GM04503 (cell line): ENCODE measurements around the gene ABHD2.
A peak's percentile ranks its signal among the peaks of the same experiment; 100 is the strongest.
"Not testable (repeated sequence)": the region's sequence is repeated elsewhere in the genome, so short reads cannot be mapped to it uniquely, and the experiment has no call there.

Experiments used
- DNase-seq: peaks from one replicate; pipeline ENCODE4 v3.0.0-alpha.2; 2012; ENCODE audit warnings: low read depth

ABHD2 gene

GRCh38 chr15:89075101-89075640 lies 13.1 kb upstream of the ABHD2 start:
- no peak for DNase-seq

GRCh38 chr15:89075846-89076245 lies 12.4 kb upstream of the ABHD2 start:
- no peak for DNase-seq

DNA sequence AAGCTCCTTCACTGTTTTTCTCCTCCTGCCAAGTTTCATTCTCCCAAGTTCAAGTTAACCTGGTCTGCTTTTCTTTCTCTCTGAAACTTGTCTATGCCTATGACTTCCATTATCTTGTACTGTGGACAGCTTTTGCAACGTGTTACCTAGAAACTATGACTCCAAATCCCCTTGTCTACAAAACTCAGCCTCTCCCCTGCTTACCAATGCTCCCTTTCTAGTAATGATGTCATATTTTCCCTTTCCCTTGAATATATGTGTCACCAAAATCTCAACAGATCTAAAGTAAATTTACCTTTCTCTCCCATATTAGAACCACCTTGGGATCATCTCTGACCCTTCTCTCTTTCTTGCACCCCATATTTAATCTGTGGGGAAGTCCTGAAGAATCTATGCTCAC lies 10.5 kb upstream of the ABHD2 start:
- no peak for DNase-seq

DNA sequence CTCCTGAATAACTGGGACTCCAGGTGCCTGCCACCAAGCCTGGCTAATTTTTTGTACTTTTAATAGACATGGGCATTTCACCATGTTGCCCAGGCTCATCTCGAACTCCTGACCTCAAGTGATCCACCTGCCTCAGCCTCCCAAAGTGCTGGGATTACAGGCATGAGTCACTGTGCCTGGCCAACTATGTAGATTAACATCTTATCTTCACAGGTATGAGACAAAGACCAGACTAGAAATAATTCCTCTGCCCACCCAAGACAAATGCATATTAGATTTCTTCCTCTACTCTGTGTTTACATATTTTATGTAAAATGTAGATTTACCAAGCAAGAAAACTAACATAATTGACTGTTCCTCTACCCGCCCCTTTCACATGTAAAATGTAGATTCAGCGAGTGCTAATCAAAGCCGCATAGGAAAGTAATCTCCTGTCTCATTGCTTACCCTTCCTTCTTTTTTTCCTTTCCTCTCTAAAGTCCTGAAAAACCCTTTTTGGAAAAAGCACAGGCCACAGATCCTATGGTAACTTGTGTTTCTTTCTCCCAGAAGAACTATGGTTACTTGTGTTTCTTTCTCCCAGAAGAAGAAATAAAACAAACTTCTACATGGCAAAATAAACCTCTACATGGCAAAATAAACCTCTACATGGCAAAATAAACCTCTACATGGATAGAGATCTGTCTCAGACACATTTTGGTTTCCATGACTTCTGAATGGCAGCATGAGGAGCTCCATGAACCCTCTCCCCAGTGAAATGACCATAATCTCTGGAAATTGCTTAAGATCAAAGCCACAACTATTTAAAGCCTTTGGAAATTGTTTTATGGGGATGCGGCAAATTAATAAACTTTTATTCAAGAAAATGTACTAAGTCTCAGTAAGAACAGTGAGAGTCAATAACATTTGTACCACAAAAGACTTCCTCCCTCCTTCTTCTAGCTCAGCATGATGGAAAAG lies 9.1 kb upstream of the ABHD2 start:
- no peak for DNase-seq

- DNase-seq: no peak
These were observed 6.4 kb upstream of the ABHD2 start for GRCh38 chr15:89081878-89082277.

GRCh38 chr15:89083246-89083645 lies 5.0 kb upstream of the ABHD2 start:
- DNase-seq: no peak

GRCh38 chr15:89085289-89085926 lies 2.8 kb upstream of the ABHD2 start:
- no peak for DNase-seq

GRCh38 chr15:89085933-89086332 lies 2.3 kb upstream of the ABHD2 start:
- DNase-seq: not testable (repeated sequence)

GRCh38 chr15:89086390-89086789 lies 1.9 kb upstream of the ABHD2 start:
- DNase-seq: not testable (repeated sequence)

DNA sequence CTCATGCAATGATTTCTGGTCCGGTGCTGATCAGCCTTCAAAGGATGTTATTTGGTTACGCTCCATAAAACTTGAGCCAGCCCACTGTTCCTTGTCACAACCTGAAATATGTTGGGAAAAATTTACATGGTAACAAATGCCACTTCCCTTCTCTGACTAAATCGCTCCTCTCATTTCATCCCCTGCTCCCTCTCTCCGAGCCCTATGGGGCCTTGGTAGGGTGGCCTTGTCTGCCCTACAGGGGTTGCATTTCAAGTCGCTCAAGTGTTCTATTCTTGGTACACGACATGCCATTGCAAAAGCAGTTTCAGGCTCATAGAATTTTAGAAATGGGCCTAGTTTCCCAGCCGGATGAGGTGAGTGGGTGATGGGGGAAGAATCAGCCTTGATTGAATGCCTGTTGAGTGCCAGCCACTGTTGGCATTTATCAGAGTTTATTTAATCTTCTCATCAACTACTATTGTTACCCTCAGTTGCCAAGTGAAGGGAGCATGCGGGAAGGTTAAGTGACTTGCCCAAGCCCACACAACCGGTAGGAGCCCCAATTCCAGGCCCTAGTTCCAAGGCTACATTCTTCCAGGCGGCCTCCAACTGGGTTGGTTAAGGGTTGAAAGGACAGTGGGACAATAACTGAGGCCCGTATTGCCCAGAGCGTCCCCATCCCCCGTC lies 961 bp upstream of the ABHD2 start:
- DNase-seq: no peak

DNA sequence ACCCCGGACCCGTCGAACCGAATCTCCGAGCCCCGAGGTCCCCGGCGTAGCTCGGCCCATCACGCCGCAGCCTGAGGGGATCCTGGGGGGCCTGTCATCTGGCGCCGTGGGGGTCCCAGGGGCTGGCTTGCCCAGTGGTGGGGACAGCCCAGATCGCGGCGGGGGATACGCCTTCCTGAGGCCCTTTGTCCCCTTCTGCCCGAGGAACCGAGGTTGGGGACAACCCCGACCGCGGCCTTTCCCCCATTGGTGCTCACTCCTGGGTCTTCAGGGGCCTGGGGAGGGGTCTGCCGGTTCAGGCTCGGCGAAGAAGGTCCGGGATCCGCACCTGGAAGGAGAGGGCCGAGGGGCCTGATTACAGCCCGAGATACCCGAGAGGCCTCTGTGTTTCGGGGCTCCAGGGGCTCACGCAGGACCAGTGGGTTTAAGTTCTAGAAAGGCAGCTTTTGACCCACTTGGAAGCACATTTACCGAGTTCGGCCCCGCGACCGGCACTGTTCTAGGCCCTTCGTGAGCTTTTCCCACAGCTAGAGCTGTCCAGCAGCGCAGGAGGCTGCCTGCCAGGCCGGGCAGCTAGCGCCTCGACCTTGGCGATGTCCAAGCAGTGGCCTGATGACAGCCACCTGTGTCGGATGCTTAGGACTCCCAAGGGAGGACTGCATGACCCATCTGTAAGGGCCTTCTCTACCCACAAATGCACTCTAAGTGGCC lies 504 bp downstream of the ABHD2 start:
- DNase-seq: no peak

GRCh38 chr15:89089316-89090230 lies 1.3 kb downstream of the ABHD2 start:
- no peak for DNase-seq

GRCh38 chr15:89090791-89091626 lies 2.8 kb downstream of the ABHD2 start:
- peak; percentile 45 for DNase-seq

- no peak for DNase-seq
These were observed 3.5 kb downstream of the ABHD2 start for GRCh38 chr15:89091627-89092220.

- DNase-seq: no peak
These were observed 5.3 kb downstream of the ABHD2 start for GRCh38 chr15:89093509-89093908.

DNA sequence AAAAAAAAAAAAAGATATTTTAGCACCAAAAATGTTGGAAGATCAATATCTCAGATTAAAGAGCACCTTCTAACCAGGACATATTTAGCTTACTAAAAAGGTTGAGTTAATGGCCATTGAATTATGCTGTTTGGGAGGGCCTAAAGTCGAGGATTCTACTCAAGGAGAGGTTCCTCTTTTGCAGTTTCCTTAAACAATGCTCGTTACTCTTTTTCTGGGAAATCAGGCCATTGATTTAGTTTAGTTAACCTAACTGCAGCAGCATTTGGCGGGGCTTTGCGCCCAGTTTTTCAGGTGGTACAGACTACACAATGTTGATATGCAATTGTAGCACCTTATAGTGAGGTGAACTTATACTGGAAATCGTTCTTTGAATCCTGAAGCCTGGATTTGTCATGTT lies 6.8 kb downstream of the ABHD2 start:
- no peak for DNase-seq

- no peak for DNase-seq
These were observed 7.3 kb downstream of the ABHD2 start for GRCh38 chr15:89095556-89095955.

GRCh38 chr15:89096664-89097063 lies 8.4 kb downstream of the ABHD2 start:
- no peak for DNase-seq

GRCh38 chr15:89097313-89097712 lies 9.1 kb downstream of the ABHD2 start:
- DNase-seq: no peak
